Uterus (tissue), 4 donors: ENCODE measurements around the gene GPR42. TPM values are rescaled to one million over a fixed set of nuclear protein-coding genes. Genes with fewer than 3 reads are reported as not detected.

ENCODE experiments used
- DNase-seq, 2 donors: peaks; one replicate each; pipeline ENCODE4 v3.0.0-alpha.2; 2019 to 2020
- H3K27ac ChIP-seq, 2 donors: fragments of 200-600 bp; sonication (generic); 1 replicate in 1 of 2; 2 replicates in 1 of 2; pipeline ENCODE4 v1.5.1; 2016 to 2018
- H3K27me3 ChIP-seq, 2 donors: fragments of 200-600 bp; sonication (generic); one replicate each; pipeline ENCODE4 v1.5.1; 2018 to 2019; ENCODE audit warnings: control low read depth in 1 of 2
- H3K36me3 ChIP-seq, 2 donors: fragments of 200-600 bp; sonication (generic); one replicate each; pipeline ENCODE4 v1.5.1; 2019; ENCODE audit warnings: control low read depth in 1 of 2
- H3K4me1 ChIP-seq, 2 donors: fragments of 200-600 bp; sonication (generic); one replicate each; pipeline ENCODE4 v1.5.1; 2018 to 2019; ENCODE audit warnings: control low read depth in 1 of 2
- H3K4me3 ChIP-seq, 2 donors: fragments of 200-600 bp; sonication (generic); 1 replicate in 1 of 2; 2 replicates in 1 of 2; pipeline ENCODE4 v1.5.1; 2018 to 2019; ENCODE audit warnings: mild to moderate bottlenecking in 1 of 2
- H3K9me3 ChIP-seq, 2 donors: fragments of 200-600 bp; sonication (generic); one replicate each; pipeline ENCODE4 v1.5.1; 2019; ENCODE audit warnings: control low read depth in 1 of 2
- CTCF ChIP-seq, 4 experiments: fragments of 200-600 bp in 2 of 4; fragments of 450-650 bp in 2 of 4; sonication (generic) in 2 of 4; IDR thresholded peaks; one replicate each; pipeline ENCODE4 v1.5.1; 2016 to 2019; ENCODE audit warnings: antibody characterized with exemption in 4 of 4, mild to moderate bottlenecking in 2 of 4, moderate library complexity in 1 of 4
- POLR2A ChIP-seq, 2 donors: fragments of 450-650 bp; IDR thresholded peaks; one replicate each; pipeline ENCODE4 v1.6.1; 2016; ENCODE audit warnings: antibody characterized with exemption in 2 of 2, mild to moderate bottlenecking in 1 of 2, moderate library complexity in 1 of 2
- intact Hi-C: fragments of 100-400 bp; cut with DNase I; formaldehyde crosslinking; loops from one replicate; pipeline ENCODE4 v1.15.1; 2023; ENCODE audit warnings: low total_unique reads
- total RNA-seq, 4 donors: library from RNA; depleted of rRNA in 3 of 4; stranded (reverse); fragments of >200 nt in 3 of 4; gene quantifications; one replicate each; pipeline versions ENCODE4 v1.1.0 to v1.2.4, GENCODE V29; 2014 to 2023
- donor health status: DM: yes; HTN: yes; CAD: no.

The GPR42 gene
- total RNA-seq, 4 donors from 2014 or later: not detected

GRCh38 chr19:35329323-35329722 is 41.5 kb upstream of the GPR42 start:
- no peaks in the 10 kb centered on the region for H3K9me3 ChIP-seq
- H3K27me3 ChIP-seq: no peaks in the 10 kb centered on the region
- no peak for DNase-seq
- no peaks in the 10 kb centered on the region for H3K36me3 ChIP-seq
- no peak overlapping the region for H3K27ac ChIP-seq
- intact Hi-C loops: no loop called here
- no peak overlapping the region for H3K4me3 ChIP-seq
- no peaks in the 10 kb centered on the region for H3K4me1 ChIP-seq
- TF ChIP-seq CTCF (IDR thresholded peaks at IDR 0.05) (no peak), POLR2A (IDR thresholded peaks at IDR 0.05) (no peak)

- Histone ChIP-seq H3K27ac (no peak overlapping the region), H3K27me3 (no peaks in the 10 kb centered on the region), H3K4me1 (no peaks in the 10 kb centered on the region), H3K4me3 (no peak overlapping the region), H3K9me3 (no peaks in the 10 kb centered on the region), H3K36me3 (no peaks in the 10 kb centered on the region)
- TF ChIP-seq POLR2A (IDR thresholded peaks at IDR 0.05): no peak
- TF ChIP-seq CTCF (IDR thresholded peaks at IDR 0.05): no peak
- no peak for DNase-seq
- intact Hi-C loops: no loop called here
Measured at GRCh38 chr19:35330475-35330874, 40.4 kb upstream of the GPR42 start.

GRCh38 chr19:35331551-35332214 is 39.2 kb upstream of the GPR42 start:
- H3K4me1 ChIP-seq: no peaks in the 10 kb centered on the region
- H3K27me3 ChIP-seq: no peaks in the 10 kb centered on the region
- no peak overlapping the region for H3K27ac ChIP-seq
- H3K4me3 ChIP-seq: no peak overlapping the region
- intact Hi-C loops: no loop called here
- no peaks in the 10 kb centered on the region for H3K36me3 ChIP-seq
- H3K9me3 ChIP-seq: no peaks in the 10 kb centered on the region
- DNase-seq: no peak
- TF ChIP-seq CTCF (IDR thresholded peaks at IDR 0.05) (no peak), POLR2A (IDR thresholded peaks at IDR 0.05) (no peak)

- no peaks in the 10 kb centered on the region for H3K36me3 ChIP-seq
- TF ChIP-seq POLR2A (IDR thresholded peaks at IDR 0.05) (no peak), CTCF (IDR thresholded peaks at IDR 0.05) (no peak)
- H3K4me1 ChIP-seq: no peaks in the 10 kb centered on the region
- no peaks in the 10 kb centered on the region for H3K9me3 ChIP-seq
- no peak for DNase-seq
- no peaks in the 10 kb centered on the region for H3K27me3 ChIP-seq
- intact Hi-C loops: no loop called here
- H3K27ac ChIP-seq: no peak overlapping the region
- H3K4me3 ChIP-seq: no peak overlapping the region
Measured at GRCh38 chr19:35332817-35333216, 38.1 kb upstream of the GPR42 start.

- H3K27ac ChIP-seq: no peak overlapping the region
- no peak for TF ChIP-seq CTCF (IDR thresholded peaks at IDR 0.05)
- TF ChIP-seq POLR2A (IDR thresholded peaks at IDR 0.05): no peak
- H3K36me3 ChIP-seq: no peaks in the 10 kb centered on the region
- no peaks in the 10 kb centered on the region for H3K27me3 ChIP-seq
- H3K9me3 ChIP-seq: no peaks in the 10 kb centered on the region
- no peak for DNase-seq
- intact Hi-C loops: no loop called here
- no peak overlapping the region for H3K4me3 ChIP-seq
- H3K4me1 ChIP-seq: no peaks in the 10 kb centered on the region
Measured at GRCh38 chr19:35334144-35334753, 36.6 kb upstream of the GPR42 start.
